Measurements from ENCODE around the gene COX7B.
A peak's percentile ranks its signal among the peaks of the same experiment; 100 is the strongest.
"Not testable (repeated sequence)": the region's sequence is repeated elsewhere in the genome, so short reads cannot be mapped to it uniquely, and the experiment has no call there.

Gene COX7B

GRCh38 chrX:77899081-77899828, at the start of gene COX7B:
COX7B (plus strand) TSS chrX:77899468; CDS start chrX:77899554, 86 bp downstream.
- peak; percentile 98 for DNase-seq

DNA sequence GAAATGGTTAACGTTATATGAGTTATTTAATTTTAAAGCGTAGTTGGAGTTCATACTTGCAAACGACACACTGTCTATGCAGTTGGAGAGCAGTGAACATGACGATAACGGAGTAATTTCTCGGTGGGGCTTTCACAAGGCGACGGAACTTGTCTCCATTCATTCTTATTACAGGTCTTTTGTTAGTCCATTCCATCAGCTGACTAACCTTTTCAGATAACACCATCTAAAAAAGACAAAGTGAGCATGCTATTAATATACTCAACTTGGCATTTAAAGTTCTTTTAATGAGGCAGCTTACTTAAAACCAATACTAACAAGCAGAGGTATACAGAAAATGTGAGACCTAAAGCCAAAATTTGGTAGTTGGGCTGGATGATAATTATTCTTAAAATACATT, 23.9 kb upstream of the COX7B start:
- no peak for DNase-seq

DNA sequence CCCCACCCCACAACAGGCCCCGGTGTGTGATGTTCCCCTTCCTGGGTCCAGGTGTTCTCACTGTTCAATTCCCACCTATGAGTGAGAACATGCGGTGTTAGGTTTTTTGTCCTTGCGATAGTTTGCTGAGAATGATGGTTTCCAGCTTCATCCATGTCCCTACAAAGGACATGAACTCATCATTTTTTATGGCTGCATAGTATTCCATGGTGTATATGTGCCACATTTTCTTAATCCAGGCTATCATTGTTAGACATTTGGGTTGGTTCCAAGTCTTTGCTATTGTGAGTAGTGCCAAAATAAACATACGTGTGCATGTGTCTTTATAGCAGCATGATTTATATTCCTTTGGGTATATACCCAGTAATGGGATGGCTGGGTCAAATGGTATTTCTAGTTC, 17.9 kb upstream of the COX7B start:
- not testable (repeated sequence) for DNase-seq

DNA sequence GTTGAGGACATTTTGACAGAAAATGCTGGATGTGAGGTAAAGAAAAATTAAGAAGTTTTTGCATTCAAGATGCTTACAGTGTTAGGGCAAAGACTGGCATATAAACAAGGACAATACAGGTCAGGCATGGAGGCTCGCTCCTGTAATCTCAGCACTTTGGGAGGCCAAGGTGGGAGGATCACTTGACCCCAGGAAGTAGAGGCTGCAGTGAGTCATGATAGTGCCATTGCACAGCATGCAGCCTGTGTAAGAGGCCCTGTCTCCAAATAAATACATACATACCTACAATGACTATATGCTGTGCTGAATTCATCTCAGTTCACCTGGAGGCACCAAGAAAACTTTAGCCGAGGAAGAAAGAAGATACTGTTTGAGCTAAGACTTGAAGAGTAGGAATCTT, 6.4 kb upstream of the COX7B start:
- no peak for DNase-seq

DNA sequence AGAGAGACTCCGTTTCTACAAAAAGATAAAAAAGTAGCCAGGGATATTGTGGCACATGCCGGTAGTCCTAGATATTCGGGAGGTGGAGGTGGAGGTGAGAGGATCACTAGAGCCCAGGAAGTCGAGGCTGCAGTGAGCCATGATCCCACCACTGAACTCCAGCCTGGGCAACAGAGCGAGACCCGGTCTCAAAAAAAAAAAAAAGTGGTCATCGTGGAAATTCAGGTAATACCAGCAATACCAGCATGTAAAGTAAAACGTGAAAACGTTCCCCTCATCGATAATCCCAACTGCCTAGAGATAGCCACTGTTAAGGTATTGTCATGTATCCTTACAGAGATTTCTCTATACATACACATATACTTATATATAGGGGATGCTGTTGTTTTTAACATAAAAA, 5.6 kb upstream of the COX7B start:
- DNase-seq = no peak

GRCh38 chrX:77894921-77895886, 4.1 kb upstream of the COX7B start, which contains the start of gene MAGT1:
MAGT1 (minus strand) TSS chrX:77895435; CDS start chrX:77895410, 25 bp downstream.
- peak; percentile 98 for DNase-seq

DNA sequence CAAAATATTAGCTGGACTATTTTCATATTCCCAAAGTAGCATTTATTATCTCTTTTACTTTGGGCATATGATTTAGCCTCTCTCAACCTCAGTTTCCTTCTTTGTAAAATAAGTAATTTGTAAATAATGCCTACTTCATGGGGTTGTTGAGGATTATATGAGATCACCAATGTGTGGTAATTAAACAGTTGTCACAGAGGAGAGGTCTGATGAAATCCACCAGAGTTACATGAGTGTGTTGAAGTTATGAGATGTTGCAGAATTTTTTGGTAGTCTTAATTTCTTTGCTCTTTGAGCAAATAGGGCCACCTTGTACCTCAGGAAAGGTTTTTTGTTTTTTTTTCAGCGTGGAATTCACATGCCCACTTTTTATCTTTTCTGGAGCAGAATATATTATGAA, 1.4 kb downstream of the COX7B start:
- peak; percentile 43 for DNase-seq

DNA sequence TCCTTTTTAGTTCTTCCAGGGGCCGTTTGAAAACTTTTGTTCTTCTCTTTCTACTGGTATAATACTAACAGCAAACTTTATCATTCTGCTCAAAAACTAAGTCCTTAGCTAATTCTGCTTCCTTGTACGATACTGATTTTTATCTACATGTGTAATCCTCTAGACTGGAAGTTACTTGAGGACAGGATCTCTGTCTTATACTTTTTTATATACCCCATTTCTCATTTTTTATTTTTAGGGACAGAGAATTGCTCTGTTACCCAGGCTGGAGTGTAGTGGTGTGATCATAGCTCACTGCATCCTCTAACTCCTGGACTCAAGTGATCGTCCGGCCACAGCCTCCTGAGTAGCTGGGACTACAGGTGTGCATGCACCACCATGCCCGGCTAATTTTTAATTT, 2.2 kb downstream of the COX7B start:
- DNase-seq = no peak

- peak; percentile 96 for DNase-seq
Observed at GRCh38 chrX:77910108-77910840, 11.0 kb downstream of the COX7B start, which contains the start of gene ATP7A. ATP7A (plus strand) TSS chrX:77910693; CDS start chrX:77971642, 60,949 bp downstream.

GRCh38 chrX:77917294-77917933, 18.1 kb downstream of the COX7B start:
- no peak for DNase-seq

DNA sequence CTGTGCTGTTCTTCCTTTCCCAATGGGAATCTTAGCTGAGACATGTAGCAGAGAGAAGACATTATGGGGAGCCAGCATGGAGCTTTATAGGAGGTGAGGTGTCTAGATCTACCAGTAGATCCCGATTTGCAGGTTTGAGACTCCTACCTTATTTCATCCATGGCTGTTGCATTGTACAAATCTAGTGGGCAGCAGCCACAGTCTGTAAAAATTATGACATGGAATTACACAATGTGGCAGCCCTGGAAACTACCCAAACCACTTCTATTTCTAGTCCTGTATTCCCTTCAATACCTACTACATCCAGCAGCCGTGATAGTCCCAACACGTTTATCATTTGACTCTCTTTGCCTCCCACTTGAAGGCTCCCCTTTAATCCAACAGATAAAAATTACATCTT, 19.3 kb downstream of the COX7B start:
- peak; percentile 32 for DNase-seq

DNA sequence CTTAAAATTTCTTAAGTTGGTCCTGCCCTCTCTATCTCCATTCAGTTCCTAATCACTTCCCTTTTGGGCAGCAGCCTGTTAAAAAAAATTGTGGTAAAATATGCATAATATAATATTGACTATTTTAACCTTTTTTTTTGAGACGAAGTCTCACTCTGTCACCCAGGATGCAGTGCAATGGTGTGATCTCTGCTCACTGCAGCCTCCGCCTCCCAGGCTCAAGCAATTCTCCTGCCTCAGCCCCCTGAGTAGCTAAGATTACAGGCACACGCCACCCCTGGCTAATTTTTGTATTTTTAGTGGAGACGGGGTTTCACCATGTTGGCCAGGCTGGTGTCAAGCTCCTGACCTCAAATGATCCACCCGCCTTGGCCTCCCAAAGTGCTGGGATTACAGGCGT, 20.1 kb downstream of the COX7B start:
- not testable (repeated sequence) for DNase-seq

DNA sequence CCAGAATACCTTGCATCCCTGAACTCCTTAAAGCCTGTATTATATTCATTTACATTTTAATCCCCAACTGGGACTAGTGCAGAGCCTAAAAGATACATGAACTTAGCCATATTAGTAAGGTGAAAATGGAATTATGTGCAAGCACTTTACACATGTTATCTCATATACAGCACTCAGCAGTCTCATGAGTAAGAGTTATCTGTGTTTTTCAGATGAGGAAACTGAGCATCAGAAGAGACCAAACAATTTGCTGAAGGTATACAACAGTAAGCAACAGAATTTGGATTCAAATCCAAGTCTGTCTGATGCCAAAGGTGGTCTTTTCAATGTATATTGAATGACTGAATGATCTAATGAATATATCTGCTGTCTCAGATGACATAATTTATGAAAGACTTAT, 23.5 kb downstream of the COX7B start:
- DNase-seq = peak; percentile 61

DNA sequence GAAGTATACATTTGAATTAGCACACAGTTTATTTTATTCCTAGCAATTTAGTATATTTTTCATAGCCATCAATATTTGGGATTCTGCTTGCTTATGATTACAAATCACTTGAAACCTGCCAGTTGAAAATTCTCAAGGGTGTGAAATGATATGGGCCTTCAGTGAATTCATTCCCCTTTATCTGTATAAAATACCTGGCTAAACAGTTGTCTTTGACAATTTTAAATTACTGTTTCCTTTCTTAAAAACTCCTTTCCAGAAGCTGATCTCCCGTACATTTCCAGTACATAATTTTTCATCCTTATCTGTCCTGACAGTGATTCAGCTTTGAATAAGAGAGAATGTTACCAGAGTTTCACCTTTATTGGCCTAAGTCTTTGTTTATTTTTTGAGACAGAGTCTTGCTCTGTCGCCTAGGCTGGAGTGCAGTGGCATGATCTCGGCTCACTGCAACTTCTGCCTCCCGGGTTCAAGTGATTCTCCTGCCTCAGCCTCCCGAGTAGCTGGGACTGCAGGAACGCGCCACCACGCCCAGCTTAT, 25.1 kb downstream of the COX7B start:
- no peak for DNase-seq

- peak; percentile 35 for DNase-seq
Observed at GRCh38 chrX:77925764-77926163, 26.5 kb downstream of the COX7B start.

GRCh38 chrX:77930581-77930980, 31.3 kb downstream of the COX7B start:
- peak; percentile 39 for DNase-seq

DNA sequence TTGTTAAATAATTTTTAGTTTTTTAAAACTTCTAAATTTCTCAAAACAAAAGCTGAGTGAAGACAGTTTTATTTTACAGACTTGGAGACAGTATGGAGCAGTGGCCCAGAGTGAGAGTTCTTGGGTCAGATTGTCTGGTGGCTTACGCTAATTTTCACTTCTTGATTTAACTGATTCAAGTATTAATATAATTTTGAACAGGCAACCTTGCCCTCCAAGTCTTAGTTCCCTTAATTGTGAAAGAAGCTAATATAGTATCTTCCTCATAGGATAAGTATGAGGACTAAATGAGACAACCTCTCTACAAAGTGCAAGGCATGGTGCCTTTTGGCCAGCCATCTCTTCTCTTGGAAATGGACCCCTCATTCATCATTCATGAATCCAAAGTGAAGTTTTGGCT, 36.6 kb downstream of the COX7B start:
- DNase-seq = no peak

DNA sequence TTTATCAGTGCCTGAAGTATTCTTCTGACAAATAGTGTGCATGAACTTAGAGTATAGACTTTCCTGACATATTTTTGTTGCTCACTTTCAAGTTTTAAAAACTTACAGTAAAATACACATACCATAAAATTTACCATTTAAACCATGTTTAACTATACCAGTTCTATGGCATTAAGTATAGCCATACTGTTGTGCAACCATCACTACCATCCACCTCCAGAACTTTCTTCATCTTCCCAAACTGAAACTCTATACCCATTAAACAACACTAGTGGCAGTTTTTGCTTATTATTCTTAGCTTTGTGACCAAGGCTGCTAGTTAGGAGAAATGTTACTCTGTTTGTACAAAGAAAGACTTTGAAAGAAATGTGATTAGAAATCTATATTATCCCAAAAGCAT, 37.0 kb downstream of the COX7B start:
- DNase-seq = no peak

- no peak for DNase-seq
Observed at GRCh38 chrX:77937291-77937690, 38.0 kb downstream of the COX7B start.

DNA sequence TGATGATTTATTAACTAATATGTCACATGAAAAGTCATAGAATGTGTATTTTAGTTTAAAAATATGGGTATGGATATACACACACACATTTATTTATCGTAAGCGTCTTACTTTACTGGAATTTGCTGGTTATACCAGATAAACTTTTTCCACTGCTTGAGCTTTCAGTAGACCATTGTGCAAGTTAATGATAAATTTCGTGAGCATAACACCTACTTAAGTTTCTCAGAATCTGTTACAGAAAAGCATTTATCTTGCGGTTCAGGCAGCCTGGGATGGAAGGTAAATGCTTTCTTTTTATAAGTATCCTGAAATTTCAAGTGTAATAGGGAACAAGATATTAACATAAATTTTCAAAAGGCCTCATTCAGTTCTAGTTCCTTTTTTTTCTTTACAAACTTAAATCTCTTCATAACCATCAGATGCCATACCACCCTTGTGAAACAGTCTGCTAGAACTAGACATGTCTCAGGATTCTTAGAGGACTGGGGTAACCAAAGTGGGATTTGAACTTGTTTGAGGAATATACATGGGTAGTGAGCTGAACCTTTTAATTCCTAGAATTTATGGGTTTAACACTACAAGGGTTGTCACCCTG, 38.9 kb downstream of the COX7B start:
- DNase-seq = peak; percentile 71

- not testable (repeated sequence) for DNase-seq
Observed at GRCh38 chrX:77945031-77945430, 45.8 kb downstream of the COX7B start.
